Endothelial cell of umbilical vein (primary cell): ENCODE data around the gene CST9L.

ENCODE experiments used
- EZH2 ChIP-seq: IDR thresholded peaks from 2 replicates; pipeline ENCODE4 v1.6.1; 2012; ENCODE audit warnings: borderline replicate concordance, low read depth, mild to moderate bottlenecking, moderate library complexity, low read length, inconsistent platforms; ENCODE audit not compliant: severe bottlenecking
- JUN ChIP-seq: IDR thresholded peaks from 2 replicates; pipeline ENCODE4 v1.6.1; 2011; ENCODE audit warnings: borderline replicate concordance, low read depth; ENCODE audit not compliant: insufficient read length, insufficient read depth
- MYC ChIP-seq: IDR thresholded peaks from one replicate; pipeline ENCODE4 v1.6.1; 2011; ENCODE audit warnings: mild to moderate bottlenecking, low read depth, low read length
- POLR2A ChIP-seq: IDR thresholded peaks from 2 replicates; pipeline ENCODE4 v1.6.1; 2012; ENCODE audit warnings: low read depth, mild to moderate bottlenecking, control low read depth, low read length
- POLR2AphosphoS5 ChIP-seq: IDR thresholded peaks from 2 replicates; pipeline ENCODE4 v1.6.1; 2012; ENCODE audit warnings: low read depth, mild to moderate bottlenecking, control low read depth, low read length, moderate library complexity; ENCODE audit not compliant: insufficient read depth
- TF ChIP-seq, protein P1 (sequence below): IDR thresholded peaks from 2 replicates; pipeline ENCODE4 v1.6.1; 2011; ENCODE audit not compliant: insufficient read depth, insufficient read length
- TF ChIP-seq, protein P2 (sequence below), 2 donors: IDR thresholded peaks; 1 replicate in 1 of 2; 2 replicates in 1 of 2; pipeline ENCODE4 v1.5.1; 2011; ENCODE audit warnings: low read length in 2 of 2, mild to moderate bottlenecking in 2 of 2, moderate library complexity in 2 of 2, control low read depth in 1 of 2, inconsistent platforms in 1 of 2, low read depth in 1 of 2; ENCODE audit not compliant: insufficient read depth in 1 of 2; ENCODE audit errors: extremely low read depth in 1 of 2

DNA sequence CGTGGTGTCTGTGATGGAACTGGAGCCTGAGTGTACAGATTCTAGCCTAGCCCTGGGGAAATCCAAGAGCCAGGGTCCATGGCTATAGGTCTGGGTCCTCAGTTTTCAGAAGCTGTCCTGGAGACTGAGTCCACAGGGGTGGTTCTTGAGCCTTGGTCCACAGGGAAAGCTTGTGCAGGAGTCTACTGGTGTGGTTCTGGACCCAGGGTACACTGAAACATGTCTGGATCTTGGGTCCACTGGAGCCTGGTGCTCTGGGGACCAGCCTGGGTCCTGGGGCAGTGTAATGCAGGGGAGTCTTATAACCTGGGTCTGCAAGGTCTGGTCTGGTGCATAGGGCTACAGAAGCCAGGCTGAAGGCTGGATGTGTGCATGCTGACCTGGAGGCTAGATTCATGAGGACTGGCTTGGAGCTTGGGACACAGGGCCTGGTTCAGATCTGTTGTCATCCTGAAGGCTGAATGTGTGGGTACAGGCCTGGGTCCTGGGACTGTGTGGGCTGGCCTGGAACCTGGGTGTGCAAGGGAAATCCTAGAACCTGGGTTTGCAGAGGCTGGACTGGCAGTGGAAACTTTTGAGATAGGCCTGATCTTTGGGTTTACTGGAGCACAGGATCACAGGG lies 5.5 kb downstream of the CST9L start:
- TF ChIP-seq POLR2A (no peak), POLR2AphosphoS5 (no peak), EZH2 (no peak), MYC (no peak), JUN (no peak)
- TF ChIP-seq, protein P1, sequence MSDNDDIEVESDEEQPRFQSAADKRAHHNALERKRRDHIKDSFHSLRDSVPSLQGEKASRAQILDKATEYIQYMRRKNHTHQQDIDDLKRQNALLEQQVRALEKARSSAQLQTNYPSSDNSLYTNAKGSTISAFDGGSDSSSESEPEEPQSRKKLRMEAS: no peak
- TF ChIP-seq, protein P2, sequence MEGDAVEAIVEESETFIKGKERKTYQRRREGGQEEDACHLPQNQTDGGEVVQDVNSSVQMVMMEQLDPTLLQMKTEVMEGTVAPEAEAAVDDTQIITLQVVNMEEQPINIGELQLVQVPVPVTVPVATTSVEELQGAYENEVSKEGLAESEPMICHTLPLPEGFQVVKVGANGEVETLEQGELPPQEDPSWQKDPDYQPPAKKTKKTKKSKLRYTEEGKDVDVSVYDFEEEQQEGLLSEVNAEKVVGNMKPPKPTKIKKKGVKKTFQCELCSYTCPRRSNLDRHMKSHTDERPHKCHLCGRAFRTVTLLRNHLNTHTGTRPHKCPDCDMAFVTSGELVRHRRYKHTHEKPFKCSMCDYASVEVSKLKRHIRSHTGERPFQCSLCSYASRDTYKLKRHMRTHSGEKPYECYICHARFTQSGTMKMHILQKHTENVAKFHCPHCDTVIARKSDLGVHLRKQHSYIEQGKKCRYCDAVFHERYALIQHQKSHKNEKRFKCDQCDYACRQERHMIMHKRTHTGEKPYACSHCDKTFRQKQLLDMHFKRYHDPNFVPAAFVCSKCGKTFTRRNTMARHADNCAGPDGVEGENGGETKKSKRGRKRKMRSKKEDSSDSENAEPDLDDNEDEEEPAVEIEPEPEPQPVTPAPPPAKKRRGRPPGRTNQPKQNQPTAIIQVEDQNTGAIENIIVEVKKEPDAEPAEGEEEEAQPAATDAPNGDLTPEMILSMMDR (IDR thresholded peaks at IDR 0.05; ENCODE audit: extremely low read depth in 1 of 2, insufficient read depth in 1 of 2, low read depth in 1 of 2, low read length in 2 of 2): no peak
